Stomach (tissue), 9 donors: ENCODE measurements around the gene PIGX. TPM values are rescaled to one million over a fixed set of nuclear protein-coding genes. Genes with fewer than 3 reads are reported as not detected.

ENCODE experiments used
- DNase-seq, 2 donors: peaks; one replicate each; pipeline versions ENCODE4 v3.0.0 to v3.0.0-alpha.2; 2013 to 2019
- H3K27ac ChIP-seq, 5 donors: fragments of 200-600 bp in 4 of 5; sonication (generic) in 4 of 5; one replicate each; pipeline ENCODE4 v1.5.1; 2013 to 2019; ENCODE audit warnings: mild to moderate bottlenecking in 1 of 5, moderate library complexity in 1 of 5
- H3K27me3 ChIP-seq, 3 donors: fragments of 200-600 bp; sonication (generic); one replicate each; pipeline ENCODE4 v1.5.1; 2017 to 2019; ENCODE audit warnings: mixed run types in 1 of 3
- H3K36me3 ChIP-seq, 4 donors: fragments of 200-600 bp; sonication (generic); 1 replicate in 3 of 4; 2 replicates in 1 of 4; pipeline ENCODE4 v1.5.1; 2016 to 2019
- H3K4me1 ChIP-seq, 4 donors: fragments of 200-600 bp; sonication (generic); one replicate each; pipeline ENCODE4 v1.5.1; 2016 to 2019
- H3K4me3 ChIP-seq, 4 donors: fragments of 200-600 bp; sonication (generic) in 3 of 4; one replicate each; pipeline ENCODE4 v1.5.1; 2016 to 2019; ENCODE audit warnings: mild to moderate bottlenecking in 1 of 4
- H3K9me3 ChIP-seq, 4 donors: fragments of 200-600 bp; sonication (generic); one replicate each; pipeline ENCODE4 v1.5.1; 2016 to 2019
- CTCF ChIP-seq, 7 experiments: fragments of 450-650 bp in 4 of 7; fragments of 200-600 bp in 3 of 7; sonication (generic) in 3 of 7; IDR thresholded peaks; one replicate each; pipeline ENCODE4 v1.5.1; 2016 to 2019; ENCODE audit warnings: antibody characterized with exemption in 7 of 7, control low read depth in 2 of 7, mild to moderate bottlenecking in 1 of 7
- EP300 ChIP-seq: sonication (generic); formaldehyde crosslinking; IDR thresholded peaks from one replicate; pipeline ENCODE4 v1.6.1; 2017; ENCODE audit warnings: antibody characterized with exemption
- POLR2A ChIP-seq, 4 donors: fragments of 450-650 bp; IDR thresholded peaks; one replicate each; pipeline ENCODE4 v1.6.1; 2016; ENCODE audit warnings: antibody characterized with exemption in 4 of 4, control low read depth in 2 of 4, mild to moderate bottlenecking in 1 of 4, moderate library complexity in 1 of 4
- POLR2AphosphoS5 ChIP-seq, 3 donors: sonication (generic); formaldehyde crosslinking; IDR thresholded peaks; one replicate each; pipeline ENCODE4 v1.6.1; 2016; ENCODE audit warnings: antibody characterized with exemption in 3 of 3
- WGBS, 5 donors: extraction: QIAGEN DNeasy Blood & Tissue Kit in 3 of 5; methylation state at CpG; one replicate each; pipeline versions ENCODE4 v1.1.5 to v1.1.7; 2013 to 2018; 5-methylcytosine and 5-hydroxymethylcytosine counted together
- intact Hi-C: fragments of 100-400 bp; cut with DNase I; formaldehyde crosslinking; loops from one replicate; pipeline ENCODE4 v1.15.1; 2023; ENCODE audit warnings: low total_unique reads
- polyA plus RNA-seq, 3 donors: library from polyadenylated mRNA; stranded (reverse); fragments of 200-250 nt; gene quantifications; one replicate each; pipeline ENCODE4 v1.2.3, GENCODE V29; 2013
- total RNA-seq, 5 donors: library from RNA; depleted of rRNA; stranded (reverse); fragments of >200 nt; gene quantifications; one replicate each; pipeline versions ENCODE4 v1.1.0 to v1.2.3, GENCODE V29; 2014 to 2016
- donor health status: healthy with polysubstance abuse.
- donor health status: Bipolar disorder and iron deficiency.
- donor health status: healthy.

PIGX gene
- total and polyA plus RNA-seq, 8 donors: 4.6 to 60.8 (median 15.0) TPM

GRCh38 chr3:196721097-196721496, 8.9 kb downstream of the PIGX start:
- intact Hi-C loops: no loop called here

GRCh38 chr3:196726788-196727675, 14.9 kb downstream of the PIGX start:
- Histone ChIP-seq H3K4me3 (no peak overlapping the region), H3K4me1 (no peaks in the 10 kb centered on the region), H3K36me3 (peaks cover 0 to 45% (median 38%) of the 10 kb centered on the region in 4 donors), H3K9me3 (no peaks in the 10 kb centered on the region), H3K27me3 (no peaks in the 10 kb centered on the region), H3K27ac (no peak overlapping the region)
- TF ChIP-seq POLR2A (IDR thresholded peaks at IDR 0.05) (no peak), POLR2AphosphoS5 (IDR thresholded peaks at IDR 0.05) (no peak), CTCF (IDR thresholded peaks at IDR 0.05) (no peak), EP300 (no peak)
- whole genome bisulfite sequencing, 5 donors: 69 to 88% (median 82%) methylated on average over 7 of the region's 7 CpGs
- intact Hi-C loops: no loop called here
- no peak for DNase-seq

More at GRCh38 chr3:196721097-196721496, 8.9 kb downstream of the PIGX start:
- Histone ChIP-seq H3K27me3 (no peaks in the 10 kb centered on the region), H3K27ac (no peak overlapping the region), H3K36me3 (peaks cover 0 to 19% (median 17%) of the 10 kb centered on the region in 4 donors), H3K9me3 (no peaks in the 10 kb centered on the region), H3K4me1 (no peaks in the 10 kb centered on the region), H3K4me3 (no peak overlapping the region)
- 53 to 100% (median 97%) methylated on average over 2 of the region's 2 CpGs for WGBS, 5 donors
- no peak for TF ChIP-seq EP300
- TF ChIP-seq CTCF (IDR thresholded peaks at IDR 0.05): no peak
- no peak for TF ChIP-seq POLR2AphosphoS5 (IDR thresholded peaks at IDR 0.05)
- no peak for TF ChIP-seq POLR2A (IDR thresholded peaks at IDR 0.05)
- no peak for DNase-seq

- Histone ChIP-seq H3K9me3 (no peaks in the 10 kb centered on the region), H3K36me3 (peaks cover 0 to 23% (median 14%) of the 10 kb centered on the region in 4 donors), H3K4me3 (no peak overlapping the region), H3K27ac (no peak overlapping the region), H3K4me1 (peaks cover 0 to 6% (median 5%) of the 10 kb centered on the region in 4 donors), H3K27me3 (no peaks in the 10 kb centered on the region)
- intact Hi-C loops: no loop called here
- WGBS, 5 donors: 82 to 90% (median 88%) methylated on average over 3 of the region's 3 CpGs
- DNase-seq: no peak
- TF ChIP-seq CTCF (IDR thresholded peaks at IDR 0.05) (no peak), POLR2A (IDR thresholded peaks at IDR 0.05) (no peak), EP300 (no peak), POLR2AphosphoS5 (IDR thresholded peaks at IDR 0.05) (no peak)
Observed at GRCh38 chr3:196735751-196736150, 23.6 kb downstream of the PIGX start.

GRCh38 chr3:196736670-196737374, 24.6 kb downstream of the PIGX start:
- Histone ChIP-seq H3K27ac (no peak overlapping the region), H3K9me3 (no peaks in the 10 kb centered on the region), H3K36me3 (peaks cover 0 to 12% (median 8%) of the 10 kb centered on the region in 4 donors), H3K4me1 (peaks cover 6 to 17% (median 13%) of the 10 kb centered on the region in 4 donors), H3K4me3 (no peak overlapping the region), H3K27me3 (no peaks in the 10 kb centered on the region)
- no peak for DNase-seq
- WGBS, 5 donors: 96 to 100% (median 98%) methylated on average over 4 of the region's 4 CpGs
- TF ChIP-seq POLR2AphosphoS5 (IDR thresholded peaks at IDR 0.05) (no peak), CTCF (IDR thresholded peaks at IDR 0.05) (no peak), POLR2A (IDR thresholded peaks at IDR 0.05) (no peak), EP300 (no peak)
- intact Hi-C loops: no loop called here
